Cardiac muscle cell (in vitro differentiated cells and primary cell): Measurements from ENCODE around the gene PAQR5. TPM values are rescaled to one million over a fixed set of nuclear protein-coding genes. Genes with fewer than 3 reads are reported as not detected.

Experiments used
- DNase-seq, 2 donors: peaks; one replicate each; pipeline versions ENCODE4 v3.0.0 to v3.0.0-alpha.2; 2010 to 2017; ENCODE audit warnings: low read depth in 1 of 2, low spot score in 1 of 2
- H3K27ac ChIP-seq: fragments of 200-600 bp; sonication (generic); 2 replicates; pipeline ENCODE4 v1.5.1; 2016
- H3K27me3 ChIP-seq: fragments of 200-600 bp; sonication (generic); 2 replicates; pipeline ENCODE4 v1.6.0; 2016; ENCODE audit warnings: control low read depth
- H3K36me3 ChIP-seq: fragments of 200-600 bp; sonication (generic); 2 replicates; pipeline ENCODE4 v1.5.1; 2016; ENCODE audit warnings: control low read depth
- H3K4me1 ChIP-seq: fragments of 200-600 bp; sonication (generic); 2 replicates; pipeline ENCODE4 v1.8.1; 2017; ENCODE audit warnings: low read depth, mild to moderate bottlenecking, mixed run types
- H3K4me3 ChIP-seq: fragments of 200-600 bp; sonication (generic); 2 replicates; pipeline ENCODE4 v1.5.1; 2016; ENCODE audit warnings: mild to moderate bottlenecking
- H3K9me3 ChIP-seq: fragments of 200-600 bp; sonication (generic); 2 replicates; pipeline ENCODE4 v1.5.1; 2017; ENCODE audit warnings: low read depth, mild to moderate bottlenecking, control low read depth
- CTCF ChIP-seq: IDR thresholded peaks from 2 replicates; pipeline ENCODE4 v1.5.1; 2012; ENCODE audit warnings: low read depth, mild to moderate bottlenecking, low read length
- polyA plus RNA-seq: library from polyadenylated mRNA; unstranded; fragments of >200 nt; fragmentation: Nextera tagmentation; extraction: Ambion mirVana; gene quantifications from 2 replicates; pipeline ENCODE4 v1.2.1, GENCODE V29; 2016
- total RNA-seq: library from RNA; depleted of rRNA; stranded (reverse); fragments of >200 nt; gene quantifications from 2 replicates; pipeline ENCODE4 v1.2.3, GENCODE V29; 2016

The PAQR5 gene
- total and polyA plus RNA-seq, 2 experiments from 2014 or later, result 0.18 to 0.39 TPM

- Histone ChIP-seq H3K4me1 (no peaks in the 10 kb centered on the region), H3K9me3 (no peaks in the 10 kb centered on the region), H3K27ac (no peak overlapping the region), H3K27me3 (no peaks in the 10 kb centered on the region), H3K36me3 (no peaks in the 10 kb centered on the region), H3K4me3 (no peak overlapping the region)
- DNase-seq, result peak in 1 of 2 donors; percentile 62
- TF ChIP-seq CTCF, result no peak
Measured at GRCh38 chr15:69320977-69321554, 22.4 kb downstream of the PAQR5 start.

- H3K4me3 ChIP-seq, result no peak overlapping the region
- TF ChIP-seq CTCF, result no peak
Measured at GRCh38 chr15:69323893-69324430, 25.2 kb downstream of the PAQR5 start.

GRCh38 chr15:69324565-69324964 lies 25.9 kb downstream of the PAQR5 start:
- no peaks in the 10 kb centered on the region for H3K27me3 ChIP-seq
- no peak for DNase-seq
- no peaks in the 10 kb centered on the region for H3K36me3 ChIP-seq
- H3K27ac ChIP-seq, result no peak overlapping the region
- TF ChIP-seq CTCF, result no peak
- H3K9me3 ChIP-seq, result no peaks in the 10 kb centered on the region
- no peak overlapping the region for H3K4me3 ChIP-seq
- no peaks in the 10 kb centered on the region for H3K4me1 ChIP-seq

More at GRCh38 chr15:69323893-69324430, 25.2 kb downstream of the PAQR5 start:
- Histone ChIP-seq H3K27me3 (no peaks in the 10 kb centered on the region), H3K36me3 (no peaks in the 10 kb centered on the region), H3K9me3 (no peaks in the 10 kb centered on the region), H3K4me1 (no peaks in the 10 kb centered on the region), H3K27ac (no peak overlapping the region)
- no peak for DNase-seq

GRCh38 chr15:69325456-69325971 lies 26.8 kb downstream of the PAQR5 start:
- no peaks in the 10 kb centered on the region for H3K9me3 ChIP-seq
- no peaks in the 10 kb centered on the region for H3K27me3 ChIP-seq
- DNase-seq, result no peak
- H3K27ac ChIP-seq, result no peak overlapping the region
- no peaks in the 10 kb centered on the region for H3K36me3 ChIP-seq
- no peak overlapping the region for H3K4me3 ChIP-seq
- no peaks in the 10 kb centered on the region for H3K4me1 ChIP-seq
- TF ChIP-seq CTCF, result no peak

- Histone ChIP-seq H3K4me1 (no peaks in the 10 kb centered on the region), H3K4me3 (no peak overlapping the region), H3K36me3 (no peaks in the 10 kb centered on the region), H3K9me3 (no peaks in the 10 kb centered on the region), H3K27me3 (no peaks in the 10 kb centered on the region), H3K27ac (no peak overlapping the region)
- TF ChIP-seq CTCF, result no peak
- DNase-seq, result no peak
Measured at GRCh38 chr15:69328080-69328479, 29.4 kb downstream of the PAQR5 start.
